ENCODE measurements around the gene RPL11. TPM values are rescaled to one million over a fixed set of nuclear protein-coding genes. Genes with fewer than 3 reads are reported as not detected.

Gene RPL11
- total and polyA plus RNA-seq, 2 of the 8 experiments (the other 6 are each of a cell fraction or from before 2014, with no cell fraction given), result 1,192 to 1,426 TPM

DNA sequence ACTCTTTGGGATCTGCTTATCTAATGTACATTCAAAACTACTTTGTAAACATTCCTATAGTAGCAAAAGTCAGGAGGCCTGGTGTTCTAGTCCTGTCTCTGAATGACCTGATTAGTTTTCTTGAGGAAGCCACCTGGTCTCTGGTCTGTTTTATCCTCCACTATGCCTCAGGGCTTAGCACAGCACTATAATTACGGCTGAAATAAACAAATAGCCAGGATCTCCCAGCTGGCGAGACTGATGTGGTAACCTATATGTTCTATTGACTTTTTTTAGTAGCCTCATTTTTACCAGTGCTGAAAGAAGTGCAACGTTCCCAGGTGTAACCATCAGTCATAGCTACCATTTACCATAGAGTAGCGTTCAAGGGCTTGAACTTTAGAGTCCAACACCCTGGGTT is 24.2 kb upstream of the RPL11 start:
- no peak overlapping the region for H3K23ac ChIP-seq (ENCODE audit: insufficient read length)
- H3K4ac ChIP-seq (replicated peaks; ENCODE audit: insufficient read length, low read depth, low read length), result no peak overlapping the region
- H2BK15ac ChIP-seq (ENCODE audit: low read length), result no peak overlapping the region
- CTCF ChIA-PET (ENCODE audit: partially characterized antibody), result interaction anchor here (0.7 to 19.9 kb wide), 14 partner anchors 9 to 323 kb away, joined by 3 to 222 read pairs (median 3); partner anchors contain the start of gene HNRNPR
- H2AFZ ChIP-seq (ENCODE audit: low read length), result no peak overlapping the region
- no peak overlapping the region for H2AK5ac ChIP-seq (ENCODE audit: low read depth, low read length)
- H2BK5ac ChIP-seq (ENCODE audit: low read depth, low read length), result no peak overlapping the region
- no peak overlapping the region for H3K56ac ChIP-seq (replicated peaks; ENCODE audit: insufficient read length, low read depth, low read length)
- no peak for FAIRE-seq
- H4K20me1 ChIP-seq (replicated peaks in 1 of 2; ENCODE audit: control insufficient read depth in 1 of 2, insufficient read depth in 2 of 2, low read length in 2 of 2), result no peaks in the 10 kb centered on the region
- H3K27ac ChIP-seq (ENCODE audit: low read depth, low read length), result no peak overlapping the region
- no peak overlapping the region for H3K14ac ChIP-seq (ENCODE audit: insufficient read length)
- no peak overlapping the region for H2BK120ac ChIP-seq (replicated peaks; ENCODE audit: low read depth, low read length)
- no peaks in the 10 kb centered on the region for H3K79me2 ChIP-seq (ENCODE audit: control insufficient read depth in 1 of 2, insufficient read depth in 2 of 2, low read length in 2 of 2)
- no peak overlapping the region for H2BK20ac ChIP-seq (ENCODE audit: low read length)
- no peak overlapping the region for H3K18ac ChIP-seq (ENCODE audit: extremely low read depth, low read length)
- no peaks in the 10 kb centered on the region for H3K79me1 ChIP-seq (ENCODE audit: low read depth, low read length)
- H3K4me2 ChIP-seq (ENCODE audit: insufficient read depth in 1 of 2, low read depth in 2 of 2, low read length in 2 of 2), result no peak overlapping the region
- H3K9ac ChIP-seq (replicated peaks in 1 of 4; ENCODE audit: extremely low read depth in 1 of 4, low read depth in 3 of 4, low read length in 3 of 4), result no peak overlapping the region
- no peak overlapping the region for H4K5ac ChIP-seq (ENCODE audit: insufficient read length, low read depth, low read length)
- H3K27me3 ChIP-seq (replicated peaks in 1 of 4; ENCODE audit: control insufficient read depth in 3 of 4, extremely low read depth in 1 of 4, insufficient read depth in 3 of 4, low read length in 3 of 4), result no peaks in the 10 kb centered on the region
- no peak overlapping the region for H3K4me3 ChIP-seq (ENCODE audit: extremely low read depth in 1 of 4, insufficient read depth in 2 of 4, low read depth in 3 of 4, low read length in 4 of 4)
- H3K36me3 ChIP-seq (ENCODE audit: control insufficient read depth in 2 of 4, insufficient read depth in 4 of 4, low read length in 3 of 4), result no peaks in the 10 kb centered on the region
- H4K91ac ChIP-seq (replicated peaks; ENCODE audit: insufficient read length, low read length), result no peak overlapping the region
- no peak for DNase-seq (ENCODE audit: low read depth in 1 of 2, low spot score in 2 of 2)
- POLR2A ChIA-PET (ENCODE audit: partially characterized antibody), result interaction anchor here (0.8 to 1.4 kb wide), 4 partner anchors 11 to 111 kb away, joined by 3 to 8 read pairs (median 4); partner anchors contain the start of genes PITHD1 and RPL11
- H3K9me3 ChIP-seq (ENCODE audit: insufficient read depth in 2 of 2, low read depth in 1 of 2, low read length in 1 of 2), result no peaks in the 10 kb centered on the region
- H2BK12ac ChIP-seq (ENCODE audit: low read depth, low read length), result no peak overlapping the region
- WGBS, 2 experiments (ENCODE audit: extremely low coverage in 1 of 2, insufficient coverage in 1 of 2, insufficient read length in 1 of 2, insufficient replicate concordance in 2 of 2, low coverage in 1 of 2, low lambda C conversion rate in 2 of 2, missing lambda C conversion rate in 1 of 2), result 82% methylated on average over 4 of the region's 4 CpGs; no CpG with 5 or more reads in 1 of the 2 experiments
- H3K23me2 ChIP-seq (ENCODE audit: low read depth, low read length), result no peaks in the 10 kb centered on the region
- no peaks in the 10 kb centered on the region for H3K4me1 ChIP-seq (replicated peaks in 1 of 4; ENCODE audit: control insufficient read depth in 3 of 4, insufficient read depth in 4 of 4, low read length in 3 of 4)
- H4K8ac ChIP-seq (ENCODE audit: extremely low read depth, insufficient read depth, low read length), result no peak overlapping the region
- TF ChIP-seq TCF12 (IDR thresholded peaks at IDR 0.05; ENCODE audit: low read depth, low read length), result no peak
- TF ChIP-seq SRF (IDR thresholded peaks at IDR 0.05; ENCODE audit: low read depth, low read length), result no peak
- TF ChIP-seq MAFK (IDR thresholded peaks at IDR 0.05; ENCODE audit: low read depth, low read length), result no peak
- no peak for TF ChIP-seq ZNF274 (IDR thresholded peaks at IDR 0.05; ENCODE audit: borderline replicate concordance, extremely low read depth, low read length)
- no peak for TF ChIP-seq BRCA1 (IDR thresholded peaks at IDR 0.05; ENCODE audit: low read depth, low read length)
- TF ChIP-seq SIN3A (conservative IDR thresholded peaks at IDR 0.05 in 1 of 2, IDR thresholded peaks at IDR 0.05 in 1 of 2; ENCODE audit: low read depth in 1 of 2, low read length in 2 of 2), result no peak

Data from H1 (cell line).